Measurements from ENCODE around the gene GRK5.

Gene GRK5

DNA sequence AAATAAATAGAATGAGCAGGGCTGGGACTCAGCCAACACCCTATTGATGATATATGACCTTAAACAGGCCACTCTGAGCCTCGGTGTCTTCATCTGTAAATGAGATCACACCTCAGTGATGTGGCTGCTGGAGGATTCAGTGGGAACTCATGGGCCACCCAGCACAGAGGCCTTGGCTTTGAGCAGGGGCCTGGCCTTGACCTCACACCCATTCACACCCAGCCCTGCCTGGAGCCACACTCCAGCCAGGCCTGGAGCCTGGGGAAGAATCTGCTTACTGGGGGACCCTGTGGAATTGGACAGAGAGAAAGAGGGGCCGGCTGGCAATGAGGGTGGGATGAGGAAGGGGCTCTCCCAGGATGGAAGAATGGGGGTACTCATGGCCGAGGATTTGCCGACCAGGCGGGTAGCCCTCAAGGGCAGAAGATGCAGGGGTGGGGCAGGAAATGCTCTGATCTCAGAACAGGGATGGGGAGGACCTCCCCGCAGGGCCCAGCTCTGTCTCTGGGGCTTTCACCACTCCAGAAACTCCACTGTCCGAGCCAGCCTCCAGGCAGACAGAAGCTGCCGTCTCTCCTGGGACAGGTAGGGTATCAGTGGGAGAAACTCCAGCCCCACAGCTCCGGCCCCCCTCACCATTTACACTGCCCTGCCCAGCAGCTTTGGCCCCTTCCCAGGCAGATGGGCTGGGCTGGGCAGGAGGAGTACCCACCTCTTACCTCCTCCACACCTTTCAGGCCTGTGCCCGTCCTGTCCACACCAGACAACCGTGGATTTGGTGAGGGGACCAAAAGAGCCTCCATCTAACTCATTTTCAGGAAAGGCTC, 253.2 kb downstream of the GRK5 start:
- Histone ChIP-seq H3K9me2 (replicated peaks; ENCODE audit: low read depth, low read length) (no peaks in the 10 kb centered on the region), H3K9me3 (ENCODE audit: insufficient read depth, low read depth, low read length) (no peaks in the 10 kb centered on the region), H3K4me2 (ENCODE audit: low read depth, low read length, poor library complexity, severe bottlenecking) (no peak overlapping the region), H3K79me2 (ENCODE audit: insufficient read depth, low read length) (no peaks in the 10 kb centered on the region), H3K4me3 (ENCODE audit: low read length, poor library complexity, severe bottlenecking) (no peak overlapping the region), H3K4me1 (ENCODE audit: insufficient read depth, low read length, poor library complexity, severe bottlenecking) (no peaks in the 10 kb centered on the region), H3K9ac (ENCODE audit: low read depth, low read length, poor library complexity, severe bottlenecking) (no peak overlapping the region), H3K27me3 (ENCODE audit: insufficient read depth, low read length, poor library complexity, severe bottlenecking) (no peaks in the 10 kb centered on the region), H3K36me3 (ENCODE audit: insufficient read depth, low read length) (no peaks in the 10 kb centered on the region), H4K20me1 (ENCODE audit: insufficient read depth, low read length, poor library complexity, severe bottlenecking) (no peaks in the 10 kb centered on the region), H3F3A (ENCODE audit: low read depth) (no peaks in the 10 kb centered on the region), H2AFZ (ENCODE audit: low read length) (no peak overlapping the region)
- TF ChIP-seq, protein P1, sequence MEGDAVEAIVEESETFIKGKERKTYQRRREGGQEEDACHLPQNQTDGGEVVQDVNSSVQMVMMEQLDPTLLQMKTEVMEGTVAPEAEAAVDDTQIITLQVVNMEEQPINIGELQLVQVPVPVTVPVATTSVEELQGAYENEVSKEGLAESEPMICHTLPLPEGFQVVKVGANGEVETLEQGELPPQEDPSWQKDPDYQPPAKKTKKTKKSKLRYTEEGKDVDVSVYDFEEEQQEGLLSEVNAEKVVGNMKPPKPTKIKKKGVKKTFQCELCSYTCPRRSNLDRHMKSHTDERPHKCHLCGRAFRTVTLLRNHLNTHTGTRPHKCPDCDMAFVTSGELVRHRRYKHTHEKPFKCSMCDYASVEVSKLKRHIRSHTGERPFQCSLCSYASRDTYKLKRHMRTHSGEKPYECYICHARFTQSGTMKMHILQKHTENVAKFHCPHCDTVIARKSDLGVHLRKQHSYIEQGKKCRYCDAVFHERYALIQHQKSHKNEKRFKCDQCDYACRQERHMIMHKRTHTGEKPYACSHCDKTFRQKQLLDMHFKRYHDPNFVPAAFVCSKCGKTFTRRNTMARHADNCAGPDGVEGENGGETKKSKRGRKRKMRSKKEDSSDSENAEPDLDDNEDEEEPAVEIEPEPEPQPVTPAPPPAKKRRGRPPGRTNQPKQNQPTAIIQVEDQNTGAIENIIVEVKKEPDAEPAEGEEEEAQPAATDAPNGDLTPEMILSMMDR (conservative IDR thresholded peaks at IDR 0.05; ENCODE audit: low read length): no peak
- no peak for TF ChIP-seq EZH2phosphoT487 (IDR thresholded peaks at IDR 0.05; ENCODE audit: borderline replicate concordance)

- Histone ChIP-seq H3K9me2 (replicated peaks; ENCODE audit: low read depth, low read length) (no peaks in the 10 kb centered on the region), H3K4me3 (ENCODE audit: low read length, poor library complexity, severe bottlenecking) (no peak overlapping the region), H3K4me1 (ENCODE audit: insufficient read depth, low read length, poor library complexity, severe bottlenecking) (peaks cover 4% of the 10 kb centered on the region), H3K9me3 (ENCODE audit: insufficient read depth, low read depth, low read length) (no peaks in the 10 kb centered on the region), H2AFZ (ENCODE audit: low read length) (no peak overlapping the region), H4K20me1 (ENCODE audit: insufficient read depth, low read length, poor library complexity, severe bottlenecking) (no peaks in the 10 kb centered on the region), H3K79me2 (ENCODE audit: insufficient read depth, low read length) (no peaks in the 10 kb centered on the region), H3K4me2 (ENCODE audit: low read depth, low read length, poor library complexity, severe bottlenecking) (no peak overlapping the region), H3K27me3 (ENCODE audit: insufficient read depth, low read length, poor library complexity, severe bottlenecking) (no peaks in the 10 kb centered on the region), H3F3A (ENCODE audit: low read depth) (no peaks in the 10 kb centered on the region), H3K36me3 (ENCODE audit: insufficient read depth, low read length) (no peaks in the 10 kb centered on the region), H3K9ac (ENCODE audit: low read depth, low read length, poor library complexity, severe bottlenecking) (no peak overlapping the region)
- TF ChIP-seq, protein P1 (conservative IDR thresholded peaks at IDR 0.05; ENCODE audit: low read length): no peak
- TF ChIP-seq EZH2phosphoT487 (IDR thresholded peaks at IDR 0.05; ENCODE audit: borderline replicate concordance): no peak
Observed at GRCh38 chr10:119461380-119461779, 254.0 kb downstream of the GRK5 start.

DNA sequence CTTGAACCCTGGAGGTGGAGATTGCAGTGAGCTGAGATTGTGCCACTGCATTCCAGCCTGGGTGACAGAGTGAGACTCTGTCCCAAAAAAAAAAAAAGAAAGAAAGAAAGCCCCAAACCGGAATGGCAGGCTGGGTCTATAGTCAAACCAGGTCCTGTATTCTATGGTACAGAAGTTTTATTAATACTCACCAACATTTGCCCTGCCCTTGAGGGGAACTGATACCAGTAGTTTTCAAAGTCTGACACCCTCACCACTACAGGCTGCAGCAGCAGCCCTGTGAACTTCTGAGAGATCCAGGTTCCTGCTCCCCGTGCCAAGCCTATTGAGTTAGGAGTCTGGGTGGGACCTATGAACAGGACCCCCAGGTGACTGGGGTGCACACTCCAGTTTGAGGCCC, 254.6 kb downstream of the GRK5 start:
- Histone ChIP-seq H3K4me3 (ENCODE audit: low read length, poor library complexity, severe bottlenecking) (no peak overlapping the region), H2AFZ (ENCODE audit: low read length) (no peak overlapping the region), H4K20me1 (ENCODE audit: insufficient read depth, low read length, poor library complexity, severe bottlenecking) (no peaks in the 10 kb centered on the region), H3K79me2 (ENCODE audit: insufficient read depth, low read length) (no peaks in the 10 kb centered on the region), H3K4me1 (ENCODE audit: insufficient read depth, low read length, poor library complexity, severe bottlenecking) (peaks cover 10% of the 10 kb centered on the region), H3K27me3 (ENCODE audit: insufficient read depth, low read length, poor library complexity, severe bottlenecking) (no peaks in the 10 kb centered on the region), H3F3A (ENCODE audit: low read depth) (no peaks in the 10 kb centered on the region), H3K9me2 (replicated peaks; ENCODE audit: low read depth, low read length) (no peaks in the 10 kb centered on the region), H3K4me2 (ENCODE audit: low read depth, low read length, poor library complexity, severe bottlenecking) (no peak overlapping the region), H3K36me3 (ENCODE audit: insufficient read depth, low read length) (no peaks in the 10 kb centered on the region), H3K9me3 (ENCODE audit: insufficient read depth, low read depth, low read length) (no peaks in the 10 kb centered on the region), H3K9ac (ENCODE audit: low read depth, low read length, poor library complexity, severe bottlenecking) (no peak overlapping the region)
- TF ChIP-seq, protein P1 (conservative IDR thresholded peaks at IDR 0.05; ENCODE audit: low read length): no peak

All from Loucy (cell line).